ENCODE data around the gene GPC5.

The GPC5 gene

DNA sequence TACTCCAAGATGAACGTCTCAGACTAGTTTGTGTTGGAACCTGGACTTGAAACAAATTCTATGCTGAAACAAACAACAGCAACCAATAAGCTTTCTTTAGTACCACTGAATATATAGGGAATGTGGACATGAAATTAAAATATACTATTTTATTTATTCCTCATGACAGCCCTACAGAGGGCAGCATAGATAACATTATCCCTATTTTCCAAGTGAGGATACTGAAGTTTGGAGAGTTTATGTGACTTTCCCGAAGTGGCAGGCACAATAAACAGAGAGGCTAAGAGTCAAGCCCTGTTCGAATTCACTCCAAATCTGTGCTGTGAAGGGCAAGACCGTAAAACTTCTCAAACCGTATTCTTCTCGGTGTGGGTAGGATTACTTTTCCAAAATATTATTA lies 1318.3 kb downstream of the GPC5 start:
- Histone ChIP-seq H4K20me1 (ENCODE audit: low read depth, low read length) (no peaks in the 10 kb centered on the region), H3K36me3 (ENCODE audit: low read length) (no peaks in the 10 kb centered on the region), H2AFZ (ENCODE audit: low read depth, low read length, severe bottlenecking) (no peak overlapping the region), H3K9me3 (ENCODE audit: insufficient read depth, low read length) (no peaks in the 10 kb centered on the region), H3F3A (ENCODE audit: insufficient read depth) (no peaks in the 10 kb centered on the region), H3K79me2 (ENCODE audit: insufficient read depth, low read length) (no peaks in the 10 kb centered on the region), H3K4me3 (ENCODE audit: insufficient read depth, low read length, poor library complexity, severe bottlenecking) (no peak overlapping the region), H3K9ac (ENCODE audit: low read length) (no peak overlapping the region), H3K27me3 (ENCODE audit: low read length) (no peaks in the 10 kb centered on the region), H3K9me2 (replicated peaks; ENCODE audit: insufficient read depth, low read length) (no peaks in the 10 kb centered on the region), H3K4me2 (ENCODE audit: low read depth, low read length, poor library complexity, severe bottlenecking) (no peak overlapping the region), H3K27ac (ENCODE audit: low read depth, low read length) (no peak overlapping the region)
- TF ChIP-seq, protein P1, sequence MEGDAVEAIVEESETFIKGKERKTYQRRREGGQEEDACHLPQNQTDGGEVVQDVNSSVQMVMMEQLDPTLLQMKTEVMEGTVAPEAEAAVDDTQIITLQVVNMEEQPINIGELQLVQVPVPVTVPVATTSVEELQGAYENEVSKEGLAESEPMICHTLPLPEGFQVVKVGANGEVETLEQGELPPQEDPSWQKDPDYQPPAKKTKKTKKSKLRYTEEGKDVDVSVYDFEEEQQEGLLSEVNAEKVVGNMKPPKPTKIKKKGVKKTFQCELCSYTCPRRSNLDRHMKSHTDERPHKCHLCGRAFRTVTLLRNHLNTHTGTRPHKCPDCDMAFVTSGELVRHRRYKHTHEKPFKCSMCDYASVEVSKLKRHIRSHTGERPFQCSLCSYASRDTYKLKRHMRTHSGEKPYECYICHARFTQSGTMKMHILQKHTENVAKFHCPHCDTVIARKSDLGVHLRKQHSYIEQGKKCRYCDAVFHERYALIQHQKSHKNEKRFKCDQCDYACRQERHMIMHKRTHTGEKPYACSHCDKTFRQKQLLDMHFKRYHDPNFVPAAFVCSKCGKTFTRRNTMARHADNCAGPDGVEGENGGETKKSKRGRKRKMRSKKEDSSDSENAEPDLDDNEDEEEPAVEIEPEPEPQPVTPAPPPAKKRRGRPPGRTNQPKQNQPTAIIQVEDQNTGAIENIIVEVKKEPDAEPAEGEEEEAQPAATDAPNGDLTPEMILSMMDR (IDR thresholded peaks at IDR 0.05; ENCODE audit: insufficient read depth, low read length, poor library complexity, severe bottlenecking) = no peak
- no peak for TF ChIP-seq EZH2phosphoT487 (conservative IDR thresholded peaks at IDR 0.05; ENCODE audit: low read length)

DNA sequence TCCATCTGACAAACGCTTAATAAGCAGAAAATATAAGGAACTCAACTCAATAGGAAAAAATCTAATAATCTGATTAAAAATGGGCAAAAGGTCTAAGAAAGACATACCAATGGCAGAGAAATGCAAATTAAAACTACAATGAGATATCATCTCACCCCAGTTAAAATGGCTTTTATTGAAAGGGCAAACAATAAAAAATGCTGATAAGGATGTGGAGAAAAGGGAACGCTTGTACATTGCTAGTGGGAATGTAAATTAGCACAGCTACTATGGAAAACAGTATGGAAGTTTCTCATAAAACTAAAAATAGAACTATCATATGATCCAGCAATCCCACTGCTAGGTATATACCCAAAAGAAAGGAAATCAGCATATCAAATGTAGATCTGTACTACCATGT lies 1319.4 kb downstream of the GPC5 start:
- no peak overlapping the region for H3K4me3 ChIP-seq (ENCODE audit: insufficient read depth, low read length, poor library complexity, severe bottlenecking)
- no peaks in the 10 kb centered on the region for H3K9me2 ChIP-seq (replicated peaks; ENCODE audit: insufficient read depth, low read length)
- no peak overlapping the region for H2AFZ ChIP-seq (ENCODE audit: low read depth, low read length, severe bottlenecking)
- no peak overlapping the region for H3K4me2 ChIP-seq (ENCODE audit: low read depth, low read length, poor library complexity, severe bottlenecking)
- no peak for TF ChIP-seq EZH2phosphoT487 (conservative IDR thresholded peaks at IDR 0.05; ENCODE audit: low read length)
- TF ChIP-seq, protein P1 (IDR thresholded peaks at IDR 0.05; ENCODE audit: insufficient read depth, low read length, poor library complexity, severe bottlenecking) = no peak
- H3K27ac ChIP-seq (ENCODE audit: low read depth, low read length) = no peak overlapping the region
- no peak overlapping the region for H3K9ac ChIP-seq (ENCODE audit: low read length)
- H3F3A ChIP-seq (ENCODE audit: insufficient read depth) = no peaks in the 10 kb centered on the region
- no peaks in the 10 kb centered on the region for H3K79me2 ChIP-seq (ENCODE audit: insufficient read depth, low read length)
- no peaks in the 10 kb centered on the region for H3K36me3 ChIP-seq (ENCODE audit: low read length)
- no peaks in the 10 kb centered on the region for H3K9me3 ChIP-seq (ENCODE audit: insufficient read depth, low read length)
- no peaks in the 10 kb centered on the region for H3K27me3 ChIP-seq (ENCODE audit: low read length)
- no peaks in the 10 kb centered on the region for H4K20me1 ChIP-seq (ENCODE audit: low read depth, low read length)

DNA sequence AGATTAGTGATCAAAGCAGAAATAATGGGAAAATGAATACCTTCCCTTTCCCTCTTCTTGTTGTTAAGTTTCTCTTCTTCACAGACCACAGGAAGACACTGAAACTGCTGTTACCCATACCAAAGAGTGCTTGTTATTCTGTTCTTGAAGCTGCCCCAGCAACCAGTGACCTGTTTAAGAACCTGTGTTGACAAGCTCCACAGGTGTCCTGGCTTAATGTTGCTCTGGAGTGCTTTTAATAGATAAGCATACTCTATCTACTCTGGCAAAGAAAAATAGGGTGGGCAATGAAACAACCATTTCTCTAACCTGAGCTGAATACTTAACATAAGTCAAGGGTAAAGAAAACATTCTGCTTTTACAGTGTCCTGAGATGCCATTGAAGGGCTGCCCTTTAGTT lies 1321.4 kb downstream of the GPC5 start:
- H3K9ac ChIP-seq (ENCODE audit: low read length) = no peak overlapping the region
- no peaks in the 10 kb centered on the region for H3K36me3 ChIP-seq (ENCODE audit: low read length)
- TF ChIP-seq, protein P1 (IDR thresholded peaks at IDR 0.05; ENCODE audit: insufficient read depth, low read length, poor library complexity, severe bottlenecking) = no peak
- no peak for TF ChIP-seq EZH2phosphoT487 (conservative IDR thresholded peaks at IDR 0.05; ENCODE audit: low read length)
- H4K20me1 ChIP-seq (ENCODE audit: low read depth, low read length) = no peaks in the 10 kb centered on the region
- no peak overlapping the region for H3K27ac ChIP-seq (ENCODE audit: low read depth, low read length)
- no peaks in the 10 kb centered on the region for H3F3A ChIP-seq (ENCODE audit: insufficient read depth)
- no peak overlapping the region for H3K4me2 ChIP-seq (ENCODE audit: low read depth, low read length, poor library complexity, severe bottlenecking)
- H3K9me2 ChIP-seq (replicated peaks; ENCODE audit: insufficient read depth, low read length) = no peaks in the 10 kb centered on the region
- no peaks in the 10 kb centered on the region for H3K27me3 ChIP-seq (ENCODE audit: low read length)
- H3K4me3 ChIP-seq (ENCODE audit: insufficient read depth, low read length, poor library complexity, severe bottlenecking) = no peak overlapping the region
- no peaks in the 10 kb centered on the region for H3K79me2 ChIP-seq (ENCODE audit: insufficient read depth, low read length)
- no peaks in the 10 kb centered on the region for H3K9me3 ChIP-seq (ENCODE audit: insufficient read depth, low read length)
- H2AFZ ChIP-seq (ENCODE audit: low read depth, low read length, severe bottlenecking) = no peak overlapping the region

Measured in SU-DHL-6 (cell line).